ENCODE measurements around the gene TRAF7. TPM values are rescaled to one million over a fixed set of nuclear protein-coding genes. Genes with fewer than 3 reads are reported as not detected.

Gene TRAF7
- total RNA-seq, 1 experiment from 2014 or later, result 160 TPM

GRCh38 chr16:2167068-2167638 is 11.6 kb downstream of the TRAF7 start:
- peaks cover 7 to 37% of the 10 kb centered on the region in 2 experiments; a peak in 3 of 4 replicates for H3K36me3 ChIP-seq (ENCODE audit: control insufficient read depth in 1 of 2, insufficient read depth in 2 of 2, low read length in 2 of 2)
- CTCF ChIA-PET, result no interaction called here

More at GRCh38 chr16:2167068-2167638, 11.6 kb downstream of the TRAF7 start:
- intact Hi-C loops (cut with micrococcal nuclease), result no loop called here
- Histone ChIP-seq H3K9ac (ENCODE audit: low read length) (no peak overlapping the region), H3K9me2 (ENCODE audit: insufficient read depth) (no peaks in the 10 kb centered on the region), H3K9me3 (ENCODE audit: control insufficient read depth in 1 of 2, insufficient read depth in 1 of 2, low read depth in 1 of 2, low read length in 2 of 2) (no peaks in the 10 kb centered on the region), H3K4me1 (ENCODE audit: control insufficient read depth in 1 of 2, insufficient read depth in 2 of 2, low read length in 2 of 2) (peaks cover 14 to 19% of the 10 kb centered on the region in 2 experiments), H3K79me2 (ENCODE audit: insufficient read depth, low read length) (peaks cover 56% of the 10 kb centered on the region), H4K20me1 (ENCODE audit: insufficient read depth) (no peaks in the 10 kb centered on the region), H3K27ac (ENCODE audit: low read depth, low read length) (no peak overlapping the region; the same call in 1 of the 2 replicates), H3K4me2 (ENCODE audit: low read length) (no peak overlapping the region), H3K4me3 (replicated peaks in 1 of 2; ENCODE audit: low read depth in 1 of 2, low read length in 2 of 2) (no peak overlapping the region), H3K27me3 (ENCODE audit: insufficient read depth, low read length) (no peaks in the 10 kb centered on the region), H2AFZ (ENCODE audit: low read depth, low read length, poor library complexity, severe bottlenecking) (no peak overlapping the region)
- ATAC-seq (no peak), DNase-seq (ENCODE audit: low read depth, low spot score) (no peak)
- ChIA-PET POLR2A (interaction anchor here (2.7 kb wide), 1 partner anchor 12 kb away, joined by 14 read pairs; the partner anchor contains the start of gene TRAF7), RAD21 (ENCODE audit: low non-redundant PET in 1 of 2, low total read pairs in 2 of 2, uncharacterized antibody in 2 of 2, unreplicated experiment in 2 of 2) (interaction anchor here in 1 of 2 experiments (0.5 kb wide), 1 partner anchor 56 kb away, joined by 3 read pairs; no protein-coding TSS in a partner anchor)
- TF ChIP-seq CBX3 (IDR thresholded peaks at IDR 0.05; ENCODE audit: low read depth) (no peak), EZH2 (IDR thresholded peaks at IDR 0.05) (no peak), ZFX (IDR thresholded peaks at IDR 0.05) (no peak), POLR2AphosphoS5 (IDR thresholded peaks at IDR 0.05; ENCODE audit: low read depth, low read length) (no peak), REST (IDR thresholded peaks at IDR 0.05; ENCODE audit: low read depth) (no peak), CEBPB (IDR thresholded peaks at IDR 0.05; ENCODE audit: low read depth) (no peak), ATF3 (IDR thresholded peaks at IDR 0.05) (no peak), SIN3A (IDR thresholded peaks at IDR 0.05; ENCODE audit: low read depth) (no peak), TCF7L2 (IDR thresholded peaks at IDR 0.05; ENCODE audit: borderline replicate concordance, extremely low read depth, insufficient read depth, insufficient read length) (no peak), EGR1 (IDR thresholded peaks at IDR 0.05; ENCODE audit: low read depth) (no peak)
- BruUV-seq (replicated peaks), result no TSS peak
